Body of pancreas (tissue), 4 donors: ENCODE measurements around the gene ZC3H12C. TPM values are rescaled to one million over a fixed set of nuclear protein-coding genes. Genes with fewer than 3 reads are reported as not detected.

ENCODE experiments used
- ATAC-seq: fragments of 150-250 bp; one replicate; pipeline ENCODE4 v1.9.1; 2016
- DNase-seq, 4 donors: peaks; one replicate each; pipeline ENCODE4 v3.0.0-alpha.2; 2019
- H3K27ac ChIP-seq, 4 donors: fragments of 200-600 bp; sonication (generic); 1 replicate in 3 of 4; 2 replicates in 1 of 4; pipeline versions ENCODE4 v1.5.1 to v1.6.1; 2016 to 2019; ENCODE audit warnings: mild to moderate bottlenecking in 1 of 4, mixed read lengths in 1 of 4, moderate library complexity in 1 of 4
- H3K27me3 ChIP-seq, 2 donors: fragments of 200-600 bp; sonication (generic); one replicate each; pipeline ENCODE4 v1.6.0; 2016; ENCODE audit warnings: mild to moderate bottlenecking in 1 of 2
- H3K36me3 ChIP-seq, 2 donors: fragments of 200-600 bp; sonication (generic); replicated peaks in 1 of 2; 2 replicates each; pipeline ENCODE4 v1.5.1; 2016; ENCODE audit warnings: low read depth in 2 of 2; ENCODE audit not compliant: insufficient read depth in 1 of 2
- H3K4me1 ChIP-seq: fragments of 200-600 bp; sonication (generic); one replicate; pipeline ENCODE4 v1.6.0; 2016
- H3K4me3 ChIP-seq, 2 donors: fragments of 200-600 bp; sonication (generic); 1 replicate in 1 of 2; 2 replicates in 1 of 2; pipeline ENCODE4 v1.5.1; 2016 to 2019
- H3K9me3 ChIP-seq, 3 donors: fragments of 200-600 bp; sonication (generic); 1 replicate in 2 of 3; 2 replicates in 1 of 3; pipeline ENCODE4 v1.5.1; 2016
- CTCF ChIP-seq, 7 experiments: fragments of 450-650 bp in 4 of 7; fragments of 200-600 bp in 3 of 7; sonication (generic) in 3 of 7; IDR thresholded peaks; one replicate each; pipeline ENCODE4 v1.5.1; 2016 to 2019; ENCODE audit warnings: antibody characterized with exemption in 7 of 7
- POLR2A ChIP-seq, 3 donors: fragments of 450-650 bp; IDR thresholded peaks; one replicate each; pipeline ENCODE4 v1.6.1; 2016; ENCODE audit warnings: antibody characterized with exemption in 3 of 3, mild to moderate bottlenecking in 2 of 3
- WGBS, 2 donors: methylation state at CpG; one replicate each; pipeline ENCODE4 v1.1.5; 2017; 5-methylcytosine and 5-hydroxymethylcytosine counted together
- intact Hi-C: fragments of 100-400 bp; cut with DNase I; formaldehyde crosslinking; loops from one replicate; pipeline ENCODE4 v1.15.1; 2023
- total RNA-seq, 2 donors: library from RNA; depleted of rRNA; stranded (reverse); fragments of >200 nt; gene quantifications; one replicate each; pipeline ENCODE4 v1.1.0, GENCODE V29; 2016

ZC3H12C gene
- total RNA-seq, 2 donors from 2014 or later = 7.3 to 7.8 TPM

- no peaks in the 10 kb centered on the region for H3K27me3 ChIP-seq
- no peaks in the 10 kb centered on the region for H3K36me3 ChIP-seq
- no peak overlapping the region for H3K4me3 ChIP-seq
These were observed 43.0 kb upstream of the ZC3H12C start for GRCh38 chr11:110050201-110050506.

GRCh38 chr11:110053848-110054414 is 39.3 kb upstream of the ZC3H12C start:
- TF ChIP-seq CTCF (IDR thresholded peaks at IDR 0.05) (no peak), POLR2A (IDR thresholded peaks at IDR 0.05) (no peak)
- Histone ChIP-seq H3K4me1 (no peaks in the 10 kb centered on the region), H3K27ac (no peak overlapping the region), H3K9me3 (peaks cover 0 to 14% (median 0%) of the 10 kb centered on the region in 3 donors), H3K4me3 (no peak overlapping the region), H3K27me3 (no peaks in the 10 kb centered on the region), H3K36me3 (no peaks in the 10 kb centered on the region)
- WGBS, 2 donors = 91 to 93% methylated on average over 11 of the region's 11 CpGs
- ATAC-seq (no peak), DNase-seq (no peak)
- intact Hi-C loops = no loop called here

More at GRCh38 chr11:110050201-110050506, 43.0 kb upstream of the ZC3H12C start:
- intact Hi-C loops = no loop called here
- Histone ChIP-seq H3K9me3 (peaks cover 0 to 14% (median 0%) of the 10 kb centered on the region in 3 donors), H3K4me1 (no peaks in the 10 kb centered on the region), H3K27ac (no peak overlapping the region)
- 89 to 100% methylated on average over 3 to 8 of the region's 8 CpGs for WGBS, 2 donors
- no peak for ATAC-seq
- no peak for DNase-seq
- TF ChIP-seq CTCF (IDR thresholded peaks at IDR 0.05) (no peak), POLR2A (IDR thresholded peaks at IDR 0.05) (no peak)

- intact Hi-C loops = no loop called here
- Histone ChIP-seq H3K9me3 (peaks cover 0 to 14% (median 0%) of the 10 kb centered on the region in 3 donors), H3K4me1 (no peaks in the 10 kb centered on the region), H3K27me3 (no peaks in the 10 kb centered on the region), H3K36me3 (no peaks in the 10 kb centered on the region), H3K4me3 (no peak overlapping the region), H3K27ac (no peak overlapping the region)
- TF ChIP-seq POLR2A (IDR thresholded peaks at IDR 0.05) (no peak), CTCF (IDR thresholded peaks at IDR 0.05) (no peak)
- 82 to 84% methylated on average over 2 of the region's 2 CpGs for WGBS, 2 donors
- DNase-seq = no peak
- ATAC-seq = no peak
These were observed 36.2 kb upstream of the ZC3H12C start for GRCh38 chr11:110056956-110057355.

- no peak for TF ChIP-seq POLR2A (IDR thresholded peaks at IDR 0.05)
- TF ChIP-seq CTCF (IDR thresholded peaks at IDR 0.05) = no peak
- intact Hi-C loops = no loop called here
- 29 to 62% methylated on average over 2 of the region's 2 CpGs for WGBS, 2 donors
- H3K27me3 ChIP-seq = no peaks in the 10 kb centered on the region
- DNase-seq (no peak), ATAC-seq (no peak)
- no peak overlapping the region for H3K27ac ChIP-seq
- H3K36me3 ChIP-seq = no peaks in the 10 kb centered on the region
- H3K9me3 ChIP-seq = no peaks in the 10 kb centered on the region
- no peak overlapping the region for H3K4me3 ChIP-seq
- H3K4me1 ChIP-seq = no peaks in the 10 kb centered on the region
These were observed 33.3 kb upstream of the ZC3H12C start for GRCh38 chr11:110059706-110060463.

- 59 to 76% methylated on average over 1 of the region's 1 CpG for whole genome bisulfite sequencing, 2 donors
- Histone ChIP-seq H3K27ac (no peak overlapping the region), H3K4me3 (no peak overlapping the region), H3K36me3 (no peaks in the 10 kb centered on the region), H3K4me1 (no peaks in the 10 kb centered on the region), H3K27me3 (no peaks in the 10 kb centered on the region), H3K9me3 (no peaks in the 10 kb centered on the region)
- TF ChIP-seq POLR2A (IDR thresholded peaks at IDR 0.05) (no peak), CTCF (IDR thresholded peaks at IDR 0.05) (no peak)
- ATAC-seq = no peak
- intact Hi-C loops = no loop called here
- DNase-seq = no peak
These were observed 31.9 kb upstream of the ZC3H12C start for GRCh38 chr11:110061296-110061695.
